GM12872 (cell line): ENCODE measurements around the gene NTHL1.

Experiments used
- CTCF ChIP-seq: IDR thresholded peaks from 3 replicates; pipeline ENCODE4 v1.5.1; 2011; ENCODE audit warnings: low read depth, mild to moderate bottlenecking, low read length, moderate library complexity; ENCODE audit not compliant: insufficient read depth

The NTHL1 gene

GRCh38 chr16:1990351-1991134, 57.1 kb downstream of the NTHL1 start:
- TF ChIP-seq CTCF: no peak

GRCh38 chr16:1990101-1990350, 57.6 kb downstream of the NTHL1 start:
- TF ChIP-seq CTCF: no peak
